ENCODE measurements around the gene CEP120.
A peak's percentile ranks its signal among the peaks of the same experiment; 100 is the strongest.
"Not testable (repeated sequence)": the region's sequence is repeated elsewhere in the genome, so short reads cannot be mapped to it uniquely, and the experiment has no call there.

CEP120 gene

DNA sequence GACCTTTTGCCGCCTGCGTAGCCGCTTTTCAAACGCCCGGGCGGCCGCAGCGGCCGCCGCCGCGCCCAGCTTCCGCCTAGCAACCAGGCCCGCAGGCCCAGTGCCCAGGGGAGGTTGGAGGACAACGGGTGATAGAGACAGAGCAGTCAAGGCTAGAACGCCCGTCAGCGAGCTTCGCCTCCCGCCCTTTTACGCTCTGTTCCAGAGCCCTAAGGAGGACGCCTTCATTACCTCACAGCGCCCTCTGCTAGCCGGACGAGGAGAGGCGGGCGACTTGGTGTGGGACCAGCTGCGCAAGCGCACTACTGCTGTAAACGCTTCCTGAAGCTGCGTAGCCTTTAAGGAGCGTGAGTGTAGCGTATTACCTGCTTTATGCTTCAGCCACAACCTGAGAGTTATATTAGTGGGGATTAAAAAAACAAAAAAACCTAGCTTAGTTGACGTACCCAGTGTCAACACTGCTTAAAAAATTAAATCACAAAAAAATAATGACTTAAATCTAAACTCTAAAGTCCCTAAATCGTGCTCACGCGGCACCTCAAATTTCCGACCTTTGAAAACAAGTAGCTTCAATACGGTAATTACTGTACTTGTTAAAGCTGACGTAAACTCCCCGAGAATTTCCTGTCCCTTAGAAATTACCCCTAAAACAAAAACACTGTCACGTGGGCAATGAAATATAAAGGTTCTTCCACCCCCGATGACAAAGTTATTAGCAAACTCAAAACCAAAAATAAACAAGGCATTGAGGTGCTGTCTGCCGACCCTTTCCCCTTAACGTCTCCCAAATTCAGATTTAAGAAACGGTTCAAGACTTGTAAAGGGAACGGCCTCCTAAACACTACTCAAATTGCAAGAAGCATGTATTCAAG, at the start of gene CEP120:
Gene CEP120, minus strand, starts transcription at position 126 of the 872 bp plus-strand sequence. CDS start 405 bp downstream, outside the sequence.
- peak; percentile 98 for DNase-seq (ENCODE audit: low read depth)
- peak within 1 kb of the TSS; percentile 89 for H3K4me3 ChIP-seq (ENCODE audit: low read length)
- TF ChIP-seq, protein P1, sequence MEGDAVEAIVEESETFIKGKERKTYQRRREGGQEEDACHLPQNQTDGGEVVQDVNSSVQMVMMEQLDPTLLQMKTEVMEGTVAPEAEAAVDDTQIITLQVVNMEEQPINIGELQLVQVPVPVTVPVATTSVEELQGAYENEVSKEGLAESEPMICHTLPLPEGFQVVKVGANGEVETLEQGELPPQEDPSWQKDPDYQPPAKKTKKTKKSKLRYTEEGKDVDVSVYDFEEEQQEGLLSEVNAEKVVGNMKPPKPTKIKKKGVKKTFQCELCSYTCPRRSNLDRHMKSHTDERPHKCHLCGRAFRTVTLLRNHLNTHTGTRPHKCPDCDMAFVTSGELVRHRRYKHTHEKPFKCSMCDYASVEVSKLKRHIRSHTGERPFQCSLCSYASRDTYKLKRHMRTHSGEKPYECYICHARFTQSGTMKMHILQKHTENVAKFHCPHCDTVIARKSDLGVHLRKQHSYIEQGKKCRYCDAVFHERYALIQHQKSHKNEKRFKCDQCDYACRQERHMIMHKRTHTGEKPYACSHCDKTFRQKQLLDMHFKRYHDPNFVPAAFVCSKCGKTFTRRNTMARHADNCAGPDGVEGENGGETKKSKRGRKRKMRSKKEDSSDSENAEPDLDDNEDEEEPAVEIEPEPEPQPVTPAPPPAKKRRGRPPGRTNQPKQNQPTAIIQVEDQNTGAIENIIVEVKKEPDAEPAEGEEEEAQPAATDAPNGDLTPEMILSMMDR (conservative IDR thresholded peaks at IDR 0.05; ENCODE audit: low read depth, low read length), result peak; percentile 74

DNA sequence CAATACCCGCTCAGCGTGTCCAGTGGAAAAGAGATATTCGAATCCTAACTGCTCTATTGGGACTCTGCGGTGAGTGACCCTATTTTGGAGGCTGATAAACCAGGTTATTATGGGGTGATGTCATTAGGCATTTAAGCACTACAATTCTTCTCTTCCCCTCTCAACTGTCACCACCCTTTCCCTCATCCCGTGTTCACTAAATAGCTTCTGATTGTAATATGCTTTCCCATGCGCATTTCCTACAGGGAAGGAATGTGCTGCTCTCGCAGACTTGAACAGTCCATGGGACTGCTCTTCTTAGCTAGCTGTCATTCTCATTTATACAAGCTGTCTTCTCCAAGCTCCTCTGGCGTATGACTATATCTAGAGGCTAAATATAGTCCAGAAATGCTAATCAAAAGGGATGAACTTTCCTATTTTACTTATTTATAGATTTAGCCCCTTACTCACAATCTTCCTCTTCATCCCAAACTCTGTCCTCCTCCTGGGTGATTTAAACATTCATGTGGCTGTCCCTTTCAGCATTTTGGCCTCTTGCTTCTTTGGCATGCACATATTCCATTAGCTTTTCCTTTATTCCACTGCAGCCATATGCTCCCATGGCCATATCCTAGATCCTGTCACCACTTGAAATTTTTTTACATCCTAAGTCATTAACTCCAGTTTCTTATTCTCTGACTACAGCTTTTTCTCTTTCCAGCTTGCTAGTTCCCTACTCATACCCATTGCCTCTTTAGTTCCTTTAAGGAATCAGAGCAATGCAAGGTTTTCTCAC, 49.1 kb upstream of the CEP120 start:
- TF ChIP-seq, protein P1 (conservative IDR thresholded peaks at IDR 0.05; ENCODE audit: low read depth, low read length), result no peak
- DNase-seq (ENCODE audit: low read depth), result no peak
- H3K4me3 ChIP-seq (ENCODE audit: low read length), result no peak overlapping the region

DNA sequence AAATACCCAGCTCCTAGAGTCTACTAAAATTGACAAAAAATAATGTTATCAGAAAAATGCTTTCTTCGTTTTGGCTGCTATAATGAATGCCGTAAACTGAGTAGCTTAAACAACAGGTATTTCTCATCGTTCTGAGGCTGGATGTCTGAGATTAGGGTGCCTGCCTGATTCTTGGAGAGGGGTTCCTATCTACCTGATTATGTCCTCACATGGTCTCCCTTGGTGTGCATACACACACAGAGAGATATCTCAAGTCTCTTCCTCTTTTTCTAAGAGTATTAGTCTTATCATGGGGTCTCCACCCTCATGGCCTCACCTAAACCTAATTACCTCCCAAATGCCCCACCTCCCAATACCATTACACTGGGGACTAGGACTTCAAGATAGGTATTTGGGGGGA, 48.2 kb upstream of the CEP120 start:
- DNase-seq (ENCODE audit: low read depth), result no peak
- TF ChIP-seq, protein P1 (conservative IDR thresholded peaks at IDR 0.05; ENCODE audit: low read depth, low read length), result no peak
- no peak overlapping the region for H3K4me3 ChIP-seq (ENCODE audit: low read length)

DNA sequence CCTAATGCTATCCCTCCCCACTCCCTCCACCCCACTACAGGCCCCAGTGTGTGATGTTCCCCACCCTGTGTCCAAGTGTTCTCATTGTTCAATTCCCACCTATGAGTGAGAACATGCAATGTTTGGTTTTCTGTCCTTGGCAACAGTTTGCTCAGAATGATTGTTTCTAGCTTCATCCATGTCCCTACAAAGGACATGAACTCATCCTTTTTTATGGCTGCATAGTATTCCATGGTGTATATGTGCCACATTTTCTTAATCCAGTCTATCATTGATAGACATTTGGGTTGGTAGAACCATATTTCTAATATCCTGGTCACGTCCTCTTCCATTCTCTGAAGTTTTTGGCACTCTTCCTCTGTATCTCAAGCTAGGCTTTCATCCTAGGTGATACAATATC, 43.6 kb upstream of the CEP120 start:
- not testable (repeated sequence) for DNase-seq (ENCODE audit: low read depth); H3K4me3 ChIP-seq (ENCODE audit: low read length)

DNA sequence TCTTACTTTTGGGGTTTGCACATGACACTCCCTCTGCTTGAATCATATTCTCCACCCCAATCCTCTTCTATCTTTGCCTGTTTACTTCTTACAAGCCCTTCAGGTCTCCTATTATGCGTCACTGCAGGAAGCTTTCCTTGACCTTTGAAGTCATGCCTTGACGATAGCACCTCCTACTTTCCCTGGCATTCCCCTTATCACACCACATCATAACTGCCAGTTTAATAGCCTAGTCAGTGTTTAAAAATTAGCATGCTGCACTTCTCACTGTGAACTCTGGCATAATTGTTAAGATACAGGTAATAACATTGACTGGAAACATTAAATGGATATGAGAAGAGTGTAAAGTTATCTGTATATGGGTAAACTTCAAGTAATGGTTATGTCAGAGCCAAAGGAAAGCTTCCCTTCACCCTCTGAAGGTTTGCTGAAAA, 37.1 kb upstream of the CEP120 start:
- peak; percentile 24 for DNase-seq (ENCODE audit: low read depth)
- no peak overlapping the region for H3K4me3 ChIP-seq (ENCODE audit: low read length)
- TF ChIP-seq, protein P1 (conservative IDR thresholded peaks at IDR 0.05; ENCODE audit: low read depth, low read length), result no peak

DNA sequence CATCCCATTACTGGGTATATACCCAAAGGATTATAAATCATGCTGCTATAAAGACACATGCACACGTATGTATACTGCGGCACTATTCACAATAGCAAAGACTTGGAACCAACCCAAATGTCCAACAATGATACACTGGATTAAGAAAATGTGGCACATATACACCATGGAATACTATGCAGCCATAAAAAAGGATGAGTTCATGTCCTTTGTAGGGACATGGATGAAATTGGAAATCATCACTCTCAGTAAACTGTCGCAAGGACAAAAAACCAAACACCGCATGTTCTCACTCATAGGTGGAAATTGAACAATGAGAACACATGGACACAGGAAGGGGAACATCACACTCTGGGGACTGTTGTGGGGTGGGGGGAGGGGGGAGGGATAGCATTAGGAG, 35.8 kb upstream of the CEP120 start:
- DNase-seq (ENCODE audit: low read depth); H3K4me3 ChIP-seq (ENCODE audit: low read length): not testable (repeated sequence)

DNA sequence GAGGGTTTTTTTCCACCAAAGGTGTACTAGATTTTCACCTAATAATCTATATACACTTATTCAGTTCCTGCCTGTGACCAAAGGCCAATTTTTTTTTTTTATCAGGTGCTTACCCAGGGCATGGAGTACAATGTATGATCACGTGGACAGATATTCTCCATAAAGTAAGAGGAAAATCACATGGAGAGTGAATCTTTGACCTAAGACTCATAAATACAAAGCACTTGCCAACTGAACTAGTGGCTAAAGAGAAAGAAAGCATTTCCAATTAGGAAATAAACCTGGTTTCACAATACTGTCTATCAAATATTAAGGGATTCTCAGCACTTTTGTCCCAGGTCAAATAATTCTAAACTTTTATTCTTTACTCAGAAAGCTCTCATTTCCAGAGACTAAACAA, 33.0 kb upstream of the CEP120 start:
- no peak overlapping the region for H3K4me3 ChIP-seq (ENCODE audit: low read length)
- TF ChIP-seq, protein P1 (conservative IDR thresholded peaks at IDR 0.05; ENCODE audit: low read depth, low read length), result no peak

DNA sequence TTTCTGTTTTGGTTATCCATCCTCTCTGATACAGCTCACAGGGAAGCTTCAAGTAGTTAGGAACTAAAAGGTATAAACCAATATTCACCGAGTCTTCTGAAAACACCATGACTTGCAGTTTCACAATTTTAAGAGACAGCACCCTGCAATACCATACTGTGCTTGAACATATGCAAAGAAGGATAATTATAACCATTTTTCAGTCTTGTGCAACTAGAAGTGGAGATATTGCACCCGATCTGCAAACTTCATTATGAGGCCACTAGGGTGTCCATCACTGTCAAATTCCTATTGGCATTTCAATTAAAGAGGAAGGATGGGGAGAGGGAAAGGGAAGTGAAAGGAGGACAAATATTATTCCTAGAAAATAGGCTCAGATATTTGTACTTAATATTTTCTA, 32.4 kb upstream of the CEP120 start:
- TF ChIP-seq, protein P1 (conservative IDR thresholded peaks at IDR 0.05; ENCODE audit: low read depth, low read length), result no peak
- DNase-seq (ENCODE audit: low read depth), result no peak
- no peak overlapping the region for H3K4me3 ChIP-seq (ENCODE audit: low read length)

More for the DNA sequence above, 33.0 kb upstream of the CEP120 start:
- DNase-seq (ENCODE audit: low read depth), result no peak

Data from retinal pigment epithelial cell (primary cell).